HepG2 (cell line): ENCODE results near the gene DDX23. TPM values are rescaled to one million over a fixed set of nuclear protein-coding genes. Genes with fewer than 3 reads are reported as not detected.

ENCODE experiments used
- ATF6 ChIP-seq: sonication (generic); formaldehyde crosslinking; conservative IDR thresholded peaks from 2 replicates; pipeline ENCODE4 v1.4.0; 2020; ENCODE audit warnings: missing genetic modification reagents
- BCLAF1 ChIP-seq: fragments of 450-650 bp; IDR thresholded peaks from 2 replicates; pipeline ENCODE4 v1.6.1; 2017; ENCODE audit warnings: mild to moderate bottlenecking
- EHMT2 ChIP-seq: fragments of 200-600 bp; sonication (generic); IDR thresholded peaks from 2 replicates; pipeline ENCODE4 v1.7.0; 2017; ENCODE audit warnings: antibody characterized with exemption, low read depth, low read length, borderline replicate concordance
- GATAD1 ChIP-seq: IDR thresholded peaks from 2 replicates; pipeline ENCODE4 v1.6.1; 2016; ENCODE audit warnings: missing genetic modification reagents, missing compliant biosample characterization
- GMEB2 ChIP-seq: IDR thresholded peaks from 2 replicates; pipeline ENCODE4 v1.6.1; 2016; ENCODE audit warnings: missing biosample characterization, missing genetic modification reagents, low read depth
- MEF2D ChIP-seq: sonication (generic); formaldehyde crosslinking; IDR thresholded peaks from 2 replicates; pipeline ENCODE4 v1.5.1; 2020; ENCODE audit warnings: mild to moderate bottlenecking, missing genetic modification reagents
- MEIS1 ChIP-seq: sonication (generic); formaldehyde crosslinking; IDR thresholded peaks from 2 replicates; pipeline ENCODE4 v1.9.0; 2021; ENCODE audit warnings: mild to moderate bottlenecking, missing genetic modification reagents, moderate library complexity, borderline replicate concordance
- MXD3 ChIP-seq: IDR thresholded peaks from 2 replicates; pipeline ENCODE4 v1.6.1; 2016; ENCODE audit warnings: mild to moderate bottlenecking, missing biosample characterization, missing genetic modification reagents
- PAF1 ChIP-seq: IDR thresholded peaks from 2 replicates; pipeline ENCODE4 v1.6.1; 2016; ENCODE audit warnings: missing genetic modification reagents, missing compliant biosample characterization
- SKI ChIP-seq: fragments of 450-650 bp; IDR thresholded peaks from one replicate; pipeline ENCODE4 v1.6.1; 2018; ENCODE audit warnings: mild to moderate bottlenecking; ENCODE audit not compliant: partially characterized antibody
- SMC3 ChIP-seq: IDR thresholded peaks from 2 replicates; pipeline ENCODE4 v1.6.1; 2011; ENCODE audit warnings: low read length, improper control_type of control experiment
- TARDBP ChIP-seq: sonication (generic); formaldehyde crosslinking; IDR thresholded peaks from 2 replicates; pipeline ENCODE4 v1.8.0; 2022; ENCODE audit warnings: mild to moderate bottlenecking, missing genetic modification reagents
- ZNF615 ChIP-seq: sonication (generic); formaldehyde crosslinking; IDR thresholded peaks from 2 replicates; pipeline ENCODE4 v1.5.0; 2020; ENCODE audit warnings: mild to moderate bottlenecking, missing genetic modification reagents, borderline replicate concordance
- ZNF616 ChIP-seq: sonication (generic); formaldehyde crosslinking; IDR thresholded peaks from 2 replicates; pipeline ENCODE4 v1.5.0; 2020; ENCODE audit warnings: low read depth, mild to moderate bottlenecking, missing genetic modification reagents
- polyA plus RNA-seq, 8 experiments: library from polyadenylated mRNA; depleted of rRNA in 3 of 8; stranded (reverse) in 7 of 8; unstranded in 1 of 8; fragments of >200 nt; fragmentation: Illumina TruSeq in 4 of 8; extraction: Trizol in 4 of 8; gene quantifications; 2 replicates each; pipeline versions ENCODE4 v1.2.1 to v1.2.3, GENCODE V29; 2011 to 2016; ENCODE audit warnings: low read depth in 4 of 8, missing spikeins in 1 of 8, mixed read lengths in 1 of 8; ENCODE audit not compliant: insufficient read depth in 1 of 8
- total RNA-seq, 5 experiments: library from RNA; depleted of rRNA; stranded (reverse); fragments of >200 nt; fragmentation: Illumina TruSeq; extraction: Trizol; gene quantifications; 2 replicates each; pipeline ENCODE4 v1.2.3, GENCODE V29; 2016; ENCODE audit warnings: low read depth in 1 of 5
- TF ChIP-seq, protein P1 (sequence below): sonication (generic); formaldehyde crosslinking; IDR thresholded peaks from 2 replicates; pipeline ENCODE4 v1.9.0; 2022; ENCODE audit warnings: missing genetic modification reagents, mild to moderate bottlenecking, borderline replicate concordance
- TF ChIP-seq, protein P2 (sequence below): IDR thresholded peaks from 2 replicates; pipeline ENCODE4 v1.6.1; 2016; ENCODE audit warnings: low read depth, borderline replicate concordance
- TF ChIP-seq, protein P3 (sequence below), 2 experiments: sonication (generic) in 1 of 2; formaldehyde crosslinking in 1 of 2; IDR thresholded peaks; 2 replicates each; pipeline versions ENCODE4 v1.4.0 to v1.6.1; 2018 to 2020; ENCODE audit warnings: missing genetic modification reagents in 2 of 2, borderline replicate concordance in 1 of 2, low read depth in 1 of 2, mild to moderate bottlenecking in 1 of 2, missing biosample characterization in 1 of 2

Gene DDX23
- total and polyA plus RNA-seq, 2 of the 13 experiments (the other 11 are each of a cell fraction or from before 2014, with no cell fraction given), result 35.7 to 90.0 TPM

- TF ChIP-seq SKI, result no peak
- TF ChIP-seq EHMT2, result no peak
- TF ChIP-seq, protein P1, sequence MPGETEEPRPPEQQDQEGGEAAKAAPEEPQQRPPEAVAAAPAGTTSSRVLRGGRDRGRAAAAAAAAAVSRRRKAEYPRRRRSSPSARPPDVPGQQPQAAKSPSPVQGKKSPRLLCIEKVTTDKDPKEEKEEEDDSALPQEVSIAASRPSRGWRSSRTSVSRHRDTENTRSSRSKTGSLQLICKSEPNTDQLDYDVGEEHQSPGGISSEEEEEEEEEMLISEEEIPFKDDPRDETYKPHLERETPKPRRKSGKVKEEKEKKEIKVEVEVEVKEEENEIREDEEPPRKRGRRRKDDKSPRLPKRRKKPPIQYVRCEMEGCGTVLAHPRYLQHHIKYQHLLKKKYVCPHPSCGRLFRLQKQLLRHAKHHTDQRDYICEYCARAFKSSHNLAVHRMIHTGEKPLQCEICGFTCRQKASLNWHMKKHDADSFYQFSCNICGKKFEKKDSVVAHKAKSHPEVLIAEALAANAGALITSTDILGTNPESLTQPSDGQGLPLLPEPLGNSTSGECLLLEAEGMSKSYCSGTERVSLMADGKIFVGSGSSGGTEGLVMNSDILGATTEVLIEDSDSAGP, result peak; percentile 53; the same call in 1 of the 2 replicates
- peak; percentile 47; the same call in 1 of the 2 replicates for TF ChIP-seq GATAD1 (CRISPR knock-in tag)
- no peak for TF ChIP-seq MEIS1 (CRISPR knock-in tag)
- TF ChIP-seq ZNF615 (CRISPR knock-in tag), result no peak
- 0 out of 2 replicates have a peak, but pooled peaks have one; percentile 51 for TF ChIP-seq ATF6
- no peak for TF ChIP-seq BCLAF1
- 0 out of 2 replicates have a peak, but pooled peaks have one; percentile 27 for TF ChIP-seq MXD3
- no peak for TF ChIP-seq ZNF616 (CRISPR knock-in tag)
- TF ChIP-seq TARDBP (CRISPR knock-in tag), result peak; percentile 62; the same call in 1 of the 2 replicates
- TF ChIP-seq, protein P2, sequence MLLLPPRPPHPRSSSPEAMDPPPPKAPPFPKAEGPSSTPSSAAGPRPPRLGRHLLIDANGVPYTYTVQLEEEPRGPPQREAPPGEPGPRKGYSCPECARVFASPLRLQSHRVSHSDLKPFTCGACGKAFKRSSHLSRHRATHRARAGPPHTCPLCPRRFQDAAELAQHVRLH (CRISPR knock-in tag), result peak; percentile 71; the same call in 1 of the 2 replicates
- TF ChIP-seq GMEB2 (CRISPR knock-in tag), result no peak
- TF ChIP-seq MEF2D (CRISPR knock-in tag), result no peak
- TF ChIP-seq, protein P3, sequence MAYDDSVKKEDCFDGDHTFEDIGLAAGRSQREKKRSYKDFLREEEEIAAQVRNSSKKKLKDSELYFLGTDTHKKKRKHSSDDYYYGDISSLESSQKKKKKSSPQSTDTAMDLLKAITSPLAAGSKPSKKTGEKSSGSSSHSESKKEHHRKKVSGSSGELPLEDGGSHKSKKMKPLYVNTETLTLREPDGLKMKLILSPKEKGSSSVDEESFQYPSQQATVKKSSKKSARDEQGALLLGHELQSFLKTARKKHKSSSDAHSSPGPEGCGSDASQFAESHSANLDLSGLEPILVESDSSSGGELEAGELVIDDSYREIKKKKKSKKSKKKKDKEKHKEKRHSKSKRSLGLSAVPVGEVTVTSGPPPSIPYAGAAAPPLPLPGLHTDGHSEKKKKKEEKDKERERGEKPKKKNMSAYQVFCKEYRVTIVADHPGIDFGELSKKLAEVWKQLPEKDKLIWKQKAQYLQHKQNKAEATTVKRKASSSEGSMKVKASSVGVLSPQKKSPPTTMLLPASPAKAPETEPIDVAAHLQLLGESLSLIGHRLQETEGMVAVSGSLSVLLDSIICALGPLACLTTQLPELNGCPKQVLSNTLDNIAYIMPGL (CRISPR knock-in tag; IDR thresholded peaks at IDR 0.05; ENCODE audit: borderline replicate concordance in 1 of 2, low read depth in 1 of 2), result peak; percentile 60 to 79; a peak in 2 of 4 replicates
- no peak for TF ChIP-seq PAF1 (CRISPR knock-in tag)
- peak; percentile 77 for TF ChIP-seq SMC3
Observed at GRCh38 chr12:48890657-48891418, 38.9 kb upstream of the DDX23 start (continued).
